Stomach smooth muscle (tissue), 2 donors: Measurements from ENCODE around the gene B4GALNT1.
"Not testable (repeated sequence)": the region's sequence is repeated elsewhere in the genome, so short reads cannot be mapped to it uniquely, and the experiment has no call there.

ENCODE experiments used
- H3K27ac ChIP-seq: one replicate; pipeline ENCODE4 v1.7.0; 2013; ENCODE audit warnings: mild to moderate bottlenecking, low read length, inconsistent platforms
- H3K27me3 ChIP-seq, 2 donors: one replicate each; pipeline ENCODE4 v1.7.0; 2013; ENCODE audit warnings: low read length in 2 of 2; ENCODE audit not compliant: insufficient read depth in 2 of 2, control insufficient read depth in 1 of 2
- H3K36me3 ChIP-seq, 2 donors: one replicate each; pipeline ENCODE4 v1.7.0; 2013; ENCODE audit warnings: low read length in 2 of 2; ENCODE audit not compliant: control insufficient read depth in 2 of 2, insufficient read depth in 2 of 2
- H3K4me1 ChIP-seq: one replicate; pipeline ENCODE4 v1.7.0; 2013; ENCODE audit warnings: low read length; ENCODE audit not compliant: control insufficient read depth, insufficient read depth
- H3K4me3 ChIP-seq, 2 donors: one replicate each; pipeline ENCODE4 v1.7.0; 2013; ENCODE audit warnings: low read length in 2 of 2
- H3K9ac ChIP-seq, 2 donors: one replicate each; pipeline ENCODE4 v1.7.0; 2013; ENCODE audit warnings: low read length in 2 of 2, mild to moderate bottlenecking in 1 of 2
- H3K9me3 ChIP-seq, 2 donors: one replicate each; pipeline ENCODE4 v1.7.0; 2013; ENCODE audit warnings: low read length in 2 of 2; ENCODE audit not compliant: control insufficient read depth in 2 of 2
- donor health status: healthy.
- donor health status: Pancreatic carcinoma.

Gene B4GALNT1

DNA sequence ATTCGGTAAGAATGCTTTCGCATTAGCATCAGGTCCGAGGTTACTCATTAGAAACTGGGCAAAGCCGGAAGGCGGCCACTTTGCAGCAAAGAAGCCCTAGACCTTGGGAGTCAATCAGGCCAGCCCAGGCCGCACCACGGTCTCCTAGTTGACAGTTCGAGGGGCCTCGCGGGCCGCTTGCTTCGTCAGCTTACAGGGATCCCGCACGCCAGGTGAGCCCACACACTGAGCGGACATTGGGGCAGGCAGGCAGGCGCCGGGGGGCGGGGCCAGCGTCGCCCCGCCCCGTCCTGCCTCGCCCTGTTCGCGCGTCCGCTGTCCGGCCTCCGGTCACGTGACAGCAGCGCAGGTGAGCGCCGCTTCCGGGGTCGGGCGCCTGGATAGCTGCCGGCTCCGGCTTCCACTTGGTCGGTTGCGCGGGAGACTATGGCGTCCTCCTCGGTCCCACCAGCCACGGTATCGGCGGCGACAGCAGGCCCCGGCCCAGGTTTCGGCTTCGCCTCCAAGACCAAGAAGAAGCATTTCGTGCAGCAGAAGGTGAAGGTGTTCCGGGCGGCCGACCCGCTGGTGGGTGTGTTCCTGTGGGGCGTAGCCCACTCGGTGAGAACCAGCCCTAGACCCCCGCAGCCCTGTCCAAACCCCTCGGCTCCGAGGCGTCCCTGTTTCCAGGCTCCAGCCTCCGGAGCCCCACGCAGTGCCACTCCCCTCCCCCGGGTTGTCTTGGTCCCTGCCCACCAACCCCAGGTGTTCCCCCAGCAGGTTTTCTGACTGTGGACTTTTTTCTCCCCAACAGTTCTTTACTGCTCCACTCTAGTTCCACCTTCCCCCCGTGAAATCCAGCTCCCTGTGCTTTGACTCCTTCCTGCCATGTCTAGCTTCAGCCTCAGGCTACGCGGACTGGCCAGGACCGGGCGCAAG is 41.9 kb downstream of the B4GALNT1 start, which contains the start of gene PIP4K2C:
TSS of gene PIP4K2C (plus strand) at position 329 of the 918 bp plus-strand sequence. CDS start at position 427, 98 bp downstream.
- peaks cover 15% of the 10 kb centered on the region for H3K4me1 ChIP-seq
- peak within 1 kb of the TSS; percentile 88 to 92 for H3K4me3 ChIP-seq
- no peaks in the 10 kb centered on the region for H3K27me3 ChIP-seq
- H3K27ac ChIP-seq, result peak within 1 kb of the TSS; percentile 55
- no peaks in the 10 kb centered on the region for H3K9me3 ChIP-seq
- H3K9ac ChIP-seq, result peak within 1 kb of the TSS; percentile 67 to 80
- peaks cover 4 to 13% of the 10 kb centered on the region in 2 donors for H3K36me3 ChIP-seq

DNA sequence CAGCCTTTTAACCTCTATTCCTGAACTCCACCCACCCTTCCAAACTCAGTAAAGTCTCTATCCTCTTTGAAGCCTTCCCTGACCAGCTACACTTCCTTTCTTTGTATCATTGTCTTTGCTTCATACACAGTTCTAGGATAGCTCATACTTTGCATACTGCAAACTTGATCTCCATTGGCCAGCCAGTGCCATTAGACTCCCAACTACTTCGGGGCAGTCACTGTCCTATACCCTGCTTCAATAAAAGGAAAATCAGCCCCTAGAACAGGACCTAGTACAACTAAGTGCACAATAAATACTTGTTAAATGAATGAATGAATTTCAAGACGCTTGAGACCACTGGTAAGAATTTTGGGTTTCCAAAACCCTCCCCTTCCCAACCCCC is 42.5 kb downstream of the B4GALNT1 start:
- H3K36me3 ChIP-seq, result peaks cover 0 to 7% of the 10 kb centered on the region in 2 donors
- peak overlapping the region; percentile 67 to 80 for H3K9ac ChIP-seq
- peaks cover 15% of the 10 kb centered on the region for H3K4me1 ChIP-seq
- H3K9me3 ChIP-seq, result no peaks in the 10 kb centered on the region
- peak overlapping the region; percentile 88 to 92 for H3K4me3 ChIP-seq
- H3K27me3 ChIP-seq, result no peaks in the 10 kb centered on the region
- H3K27ac ChIP-seq, result peak overlapping the region; percentile 55

DNA sequence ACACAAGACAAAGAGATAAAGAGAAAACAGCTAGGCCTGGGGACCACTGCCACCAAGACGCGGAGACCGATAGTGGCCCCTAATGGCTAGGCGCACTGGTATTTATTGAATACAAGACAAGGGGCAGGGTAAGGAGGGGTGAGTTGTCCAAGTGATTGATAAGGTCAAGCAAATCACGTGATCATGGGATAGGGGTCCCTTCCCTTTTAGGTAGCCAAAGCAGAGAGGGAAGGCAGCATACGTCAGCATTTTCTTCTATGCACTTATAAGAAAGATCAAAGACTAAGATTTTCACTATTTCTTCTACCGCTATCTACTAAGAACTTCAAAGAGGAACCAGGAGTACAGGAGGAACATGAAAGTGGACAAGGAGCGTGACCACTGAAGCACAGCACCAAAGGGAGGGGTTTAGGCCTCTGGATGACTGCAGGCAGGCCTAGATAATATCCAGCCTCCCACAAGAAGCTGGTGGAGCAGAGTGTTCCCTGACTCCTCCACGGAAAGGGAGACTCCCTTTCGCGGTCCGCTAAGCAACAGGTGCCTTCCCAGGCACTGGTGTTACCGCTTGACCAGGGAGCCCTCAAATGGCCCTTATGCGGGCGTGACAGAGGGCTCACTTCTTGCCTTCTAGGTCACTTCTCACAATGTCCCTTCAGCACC is 43.9 kb downstream of the B4GALNT1 start:
- not testable (repeated sequence) for H3K4me3 ChIP-seq, H3K27ac ChIP-seq, H3K9ac ChIP-seq, H3K27me3 ChIP-seq, H3K9me3 ChIP-seq, H3K36me3 ChIP-seq
- peaks cover 15% of the 10 kb centered on the region for H3K4me1 ChIP-seq

DNA sequence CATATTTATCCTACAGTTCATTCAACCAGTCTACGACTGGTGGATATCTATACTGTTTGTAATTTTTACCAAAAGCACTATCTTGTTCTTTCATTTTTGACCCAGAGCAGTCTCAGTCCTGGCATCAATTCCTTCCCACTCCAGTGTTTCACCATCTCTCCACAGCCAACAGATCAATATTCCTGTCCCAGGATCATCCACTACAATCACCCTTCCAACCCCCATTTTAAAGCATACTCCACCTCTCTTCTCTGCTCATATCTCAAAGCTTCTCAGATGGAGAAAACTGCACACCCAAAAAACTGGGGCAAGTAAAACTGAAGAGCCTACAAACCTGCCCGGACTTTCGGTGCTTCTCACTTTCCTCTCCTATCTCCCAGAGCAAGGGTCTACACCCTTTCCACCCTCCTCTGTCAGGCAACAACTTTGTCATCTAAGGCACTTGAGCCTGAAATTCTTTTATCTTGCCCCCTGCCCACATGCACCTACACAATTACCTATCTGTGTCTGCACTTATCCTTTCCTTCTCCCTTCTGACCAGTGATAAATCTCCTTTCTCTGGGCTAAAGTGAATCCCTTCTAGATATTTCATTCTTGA is 46.1 kb downstream of the B4GALNT1 start:
- H3K9ac ChIP-seq, result no peak overlapping the region
- no peaks in the 10 kb centered on the region for H3K9me3 ChIP-seq
- peaks cover 11% of the 10 kb centered on the region for H3K4me1 ChIP-seq
- peaks cover 0 to 3% of the 10 kb centered on the region in 2 donors for H3K27me3 ChIP-seq
- no peak overlapping the region for H3K27ac ChIP-seq
- no peak overlapping the region for H3K4me3 ChIP-seq
- H3K36me3 ChIP-seq, result no peaks in the 10 kb centered on the region

DNA sequence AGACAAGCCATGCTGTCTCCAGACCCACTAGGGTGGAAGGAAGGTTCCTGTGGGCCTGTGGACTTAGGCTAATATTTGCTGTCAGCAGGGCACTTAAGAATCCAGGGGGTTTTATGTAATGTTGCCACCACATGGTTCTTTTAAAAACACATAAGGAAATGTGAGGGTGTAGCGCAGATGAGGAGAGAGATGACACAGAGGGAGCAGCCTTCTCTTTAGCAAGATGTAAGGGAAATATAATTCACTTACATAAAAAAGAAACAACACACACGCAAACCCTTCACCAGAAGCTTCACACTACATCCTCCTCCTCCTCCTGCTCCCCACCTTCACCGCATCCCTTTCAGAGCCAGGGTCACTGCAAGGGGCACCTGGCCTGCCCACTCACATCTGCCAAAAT is 46.9 kb downstream of the B4GALNT1 start:
- no peaks in the 10 kb centered on the region for H3K9me3 ChIP-seq

DNA sequence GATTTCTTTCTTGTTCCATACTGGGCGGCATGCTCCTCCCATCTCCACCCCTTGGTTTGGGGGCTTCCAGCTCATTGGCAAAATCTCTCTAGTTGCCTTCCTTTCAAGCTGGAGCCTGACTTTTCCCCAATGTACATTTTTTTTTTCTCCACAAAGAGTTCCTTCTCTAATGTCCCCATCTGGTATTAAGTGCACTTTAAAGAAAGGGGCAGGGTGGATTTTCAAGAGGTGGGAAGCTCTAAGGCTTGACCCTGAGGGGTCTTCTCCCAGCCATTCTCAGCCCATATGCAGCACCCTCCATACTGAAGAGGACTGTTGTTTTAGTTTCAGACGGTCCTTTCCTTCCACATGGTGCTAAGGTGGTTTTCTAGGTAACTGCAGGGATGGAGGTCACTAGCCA is 47.8 kb downstream of the B4GALNT1 start:
- Histone ChIP-seq H3K27me3 (peaks cover 0 to 3% of the 10 kb centered on the region in 2 donors), H3K9ac (no peak overlapping the region), H3K4me1 (no peaks in the 10 kb centered on the region), H3K27ac (no peak overlapping the region), H3K9me3 (no peaks in the 10 kb centered on the region), H3K36me3 (no peaks in the 10 kb centered on the region), H3K4me3 (no peak overlapping the region)

More for the DNA sequence above, 46.9 kb downstream of the B4GALNT1 start:
- Histone ChIP-seq H3K36me3 (no peaks in the 10 kb centered on the region), H3K4me3 (no peak overlapping the region), H3K4me1 (peaks cover 7% of the 10 kb centered on the region), H3K27me3 (peaks cover 0 to 3% of the 10 kb centered on the region in 2 donors), H3K9ac (no peak overlapping the region), H3K27ac (no peak overlapping the region)

DNA sequence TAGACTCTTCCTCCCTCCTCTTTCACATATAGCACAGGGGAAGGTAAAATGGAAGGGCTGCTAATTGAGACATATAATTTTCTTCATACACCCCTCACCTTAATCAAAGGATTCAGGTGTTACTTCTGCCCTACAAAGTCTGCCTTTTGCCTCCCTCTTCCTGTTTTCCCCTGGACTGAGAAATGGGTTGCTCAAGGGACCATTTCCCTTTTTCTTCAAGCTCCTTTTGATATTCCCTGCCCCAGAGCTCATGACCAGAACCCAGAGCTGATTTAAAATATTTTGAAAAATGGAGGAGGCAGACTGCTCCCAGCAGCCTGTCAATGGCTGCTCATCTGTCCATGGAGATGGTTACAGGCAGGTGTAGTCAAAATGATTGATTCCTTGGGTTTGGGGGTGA is 48.3 kb downstream of the B4GALNT1 start:
- Histone ChIP-seq H3K9ac (no peak overlapping the region), H3K27me3 (peaks cover 0 to 3% of the 10 kb centered on the region in 2 donors), H3K9me3 (no peaks in the 10 kb centered on the region), H3K27ac (no peak overlapping the region), H3K4me1 (no peaks in the 10 kb centered on the region), H3K4me3 (no peak overlapping the region), H3K36me3 (no peaks in the 10 kb centered on the region)

DNA sequence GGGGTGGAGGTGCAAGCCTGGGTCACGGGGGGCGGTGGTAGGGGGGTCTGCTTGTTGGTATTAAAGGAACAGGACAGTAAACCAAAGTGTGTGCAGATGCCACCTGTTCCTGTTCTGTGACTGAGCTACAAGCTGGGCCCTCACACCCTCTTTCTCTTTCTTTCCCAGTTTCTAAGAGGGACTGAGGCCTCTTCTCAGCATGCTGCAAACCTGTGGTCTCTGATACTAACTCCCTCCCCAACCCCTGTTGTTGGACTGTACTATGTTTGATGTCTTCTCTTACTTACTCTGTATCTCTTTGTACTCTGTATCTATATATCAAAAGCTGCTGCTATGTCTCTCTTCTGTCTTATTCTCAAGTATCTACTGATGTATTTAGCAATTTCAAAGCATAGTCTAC is 49.0 kb downstream of the B4GALNT1 start:
- no peak overlapping the region for H3K9ac ChIP-seq
- H3K27me3 ChIP-seq, result peaks cover 0 to 3% of the 10 kb centered on the region in 2 donors
- no peak overlapping the region for H3K4me3 ChIP-seq
- no peak overlapping the region for H3K27ac ChIP-seq
- no peaks in the 10 kb centered on the region for H3K36me3 ChIP-seq
- no peaks in the 10 kb centered on the region for H3K4me1 ChIP-seq
- no peaks in the 10 kb centered on the region for H3K9me3 ChIP-seq

DNA sequence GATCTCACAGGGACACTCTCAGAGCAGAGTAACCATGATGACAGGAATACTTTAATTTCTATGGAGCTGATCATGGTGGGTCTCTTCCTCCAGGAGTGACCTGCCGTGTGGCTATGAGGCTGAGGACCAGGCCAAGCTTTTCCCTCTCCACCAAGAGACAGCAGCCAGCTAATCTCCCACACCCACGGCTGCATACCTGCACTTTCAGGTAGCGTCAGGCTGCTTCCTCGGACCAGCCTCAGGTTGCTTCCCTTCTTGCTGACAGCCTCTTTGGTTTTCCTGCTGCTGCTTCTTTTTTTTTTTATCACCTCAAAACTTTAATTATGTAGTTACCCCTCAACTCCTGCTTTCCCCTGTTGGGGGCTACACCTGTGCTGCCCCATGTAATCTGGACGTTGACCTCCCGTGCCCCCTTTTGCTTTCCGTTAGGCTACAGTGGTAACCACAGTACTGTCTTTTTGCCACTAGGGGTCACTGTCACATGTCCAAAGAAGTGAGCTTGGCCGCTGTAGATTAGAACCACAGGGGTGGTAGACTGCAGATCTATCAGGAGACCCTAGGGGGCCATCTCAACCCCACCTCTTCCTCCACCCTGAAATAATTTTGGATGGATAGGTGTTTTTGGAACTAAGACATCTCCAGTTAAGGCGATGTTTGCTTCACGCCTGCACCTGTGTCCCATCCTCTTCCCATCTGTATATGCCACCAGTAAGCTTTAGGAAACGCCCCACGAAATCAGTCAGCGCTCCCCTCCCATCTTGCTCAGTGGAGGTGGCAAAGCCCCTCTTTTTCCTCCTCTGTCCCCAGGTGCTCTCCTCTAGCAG is 49.8 kb downstream of the B4GALNT1 start:
- H3K27ac ChIP-seq, result no peak overlapping the region
- peaks cover 0 to 3% of the 10 kb centered on the region in 2 donors for H3K27me3 ChIP-seq
- H3K36me3 ChIP-seq, result no peaks in the 10 kb centered on the region
- no peaks in the 10 kb centered on the region for H3K4me1 ChIP-seq
- no peaks in the 10 kb centered on the region for H3K9me3 ChIP-seq
- no peak overlapping the region for H3K4me3 ChIP-seq
- no peak overlapping the region for H3K9ac ChIP-seq

DNA sequence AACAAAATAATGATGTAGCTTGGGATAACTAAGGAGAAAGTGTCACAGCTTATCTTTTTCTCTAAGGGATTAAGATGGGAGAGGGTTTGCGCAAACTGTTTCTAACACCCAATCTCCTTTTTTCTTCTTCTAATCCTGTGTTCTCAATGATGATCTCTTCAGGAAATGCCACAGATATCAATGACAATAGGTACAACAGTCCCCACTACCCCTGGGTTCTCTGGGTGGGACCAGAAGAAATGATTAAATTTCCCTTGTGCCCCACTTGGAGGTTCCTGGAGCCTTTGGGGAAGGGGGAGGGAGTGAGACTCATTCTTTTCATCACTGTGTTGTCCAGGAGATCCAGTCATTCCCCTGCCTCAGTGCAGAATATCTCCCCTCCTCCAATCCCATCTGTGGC is 50.6 kb downstream of the B4GALNT1 start:
- Histone ChIP-seq H3K27ac (no peak overlapping the region), H3K36me3 (no peaks in the 10 kb centered on the region), H3K4me3 (no peak overlapping the region), H3K4me1 (no peaks in the 10 kb centered on the region), H3K9ac (no peak overlapping the region), H3K9me3 (no peaks in the 10 kb centered on the region), H3K27me3 (peaks cover 0 to 3% of the 10 kb centered on the region in 2 donors)
